Mesenchymal stem cell (in vitro differentiated cells and primary cell): ENCODE data around the gene TLE5.
A peak's percentile ranks its signal among the peaks of the same experiment; 100 is the strongest.

ENCODE experiments used
- DNase-seq: peaks from one replicate; pipeline ENCODE4 v3.0.0-alpha.2; 2013
- H2AFZ ChIP-seq: one replicate; pipeline ENCODE4 v1.6.1; 2013; ENCODE audit warnings: low read depth, mild to moderate bottlenecking, control low read depth, inconsistent platforms, low read length, moderate library complexity
- H2AK5ac ChIP-seq: 2 replicates; pipeline ENCODE4 v1.6.1; 2013; ENCODE audit warnings: low read length, moderate library complexity, mild to moderate bottlenecking, inconsistent platforms; ENCODE audit not compliant: severe bottlenecking
- H2BK120ac ChIP-seq: one replicate; pipeline ENCODE4 v1.6.1; 2013; ENCODE audit warnings: low read depth, mild to moderate bottlenecking, inconsistent platforms, low read length, moderate library complexity
- H2BK12ac ChIP-seq, 2 experiments: one replicate each; pipeline ENCODE4 v1.6.1; 2013; ENCODE audit warnings: inconsistent platforms in 2 of 2, low read length in 2 of 2, mild to moderate bottlenecking in 2 of 2, moderate library complexity in 2 of 2, control low read depth in 1 of 2
- H2BK15ac ChIP-seq: one replicate; pipeline ENCODE4 v1.6.1; 2013; ENCODE audit warnings: mild to moderate bottlenecking, low read depth, inconsistent platforms; ENCODE audit not compliant: poor library complexity, severe bottlenecking
- H2BK5ac ChIP-seq: 2 replicates; pipeline ENCODE4 v1.6.1; 2013; ENCODE audit warnings: low read depth, mild to moderate bottlenecking, low read length, control low read depth, inconsistent platforms; ENCODE audit not compliant: poor library complexity, severe bottlenecking
- H3K14ac ChIP-seq, 2 experiments: one replicate each; pipeline ENCODE4 v1.6.1; 2013; ENCODE audit warnings: inconsistent platforms in 2 of 2, low read length in 2 of 2, control low read depth in 1 of 2, mild to moderate bottlenecking in 1 of 2, moderate library complexity in 1 of 2
- H3K18ac ChIP-seq, 2 experiments: one replicate each; pipeline ENCODE4 v1.6.1; 2013; ENCODE audit warnings: inconsistent platforms in 2 of 2, low read length in 2 of 2, control low read depth in 1 of 2, low read depth in 1 of 2, mild to moderate bottlenecking in 1 of 2
- H3K23ac ChIP-seq, 2 experiments: one replicate each; pipeline ENCODE4 v1.6.1; 2013; ENCODE audit warnings: inconsistent platforms in 2 of 2, low read length in 2 of 2, mild to moderate bottlenecking in 2 of 2, moderate library complexity in 2 of 2, control low read depth in 1 of 2
- H3K27ac ChIP-seq: 2 replicates; pipeline ENCODE4 v1.5.1; 2013; ENCODE audit warnings: mild to moderate bottlenecking, moderate library complexity, low read length, control low read depth, inconsistent platforms; ENCODE audit not compliant: poor library complexity, severe bottlenecking
- H3K27me3 ChIP-seq, 2 experiments: 2 replicates each; pipeline versions ENCODE4 v1.6.1 to v1.7.0; 2013; ENCODE audit warnings: low read length in 2 of 2, mild to moderate bottlenecking in 2 of 2, moderate library complexity in 2 of 2, control low read depth in 1 of 2, inconsistent platforms in 1 of 2; ENCODE audit not compliant: control insufficient read depth in 1 of 2, insufficient read depth in 1 of 2
- H3K36me3 ChIP-seq, 2 experiments: 2 replicates each; pipeline versions ENCODE4 v1.6.1 to v1.7.0; 2013; ENCODE audit warnings: low read length in 2 of 2, control low read depth in 1 of 2, inconsistent platforms in 1 of 2, low read depth in 1 of 2, mild to moderate bottlenecking in 1 of 2; ENCODE audit not compliant: insufficient read depth in 2 of 2, control insufficient read depth in 1 of 2
- H3K4ac ChIP-seq, 2 experiments: one replicate each; pipeline ENCODE4 v1.6.1; 2013; ENCODE audit warnings: inconsistent platforms in 2 of 2, low read length in 2 of 2, mild to moderate bottlenecking in 2 of 2, moderate library complexity in 2 of 2, control low read depth in 1 of 2, low read depth in 1 of 2
- H3K4me1 ChIP-seq: 2 replicates; pipeline ENCODE4 v1.6.1; 2013; ENCODE audit warnings: low read depth, low read length, control low read depth; ENCODE audit not compliant: control insufficient read depth, insufficient read depth
- H3K4me2 ChIP-seq: 2 replicates; pipeline ENCODE4 v1.6.1; 2013; ENCODE audit warnings: low read length, mild to moderate bottlenecking, inconsistent platforms; ENCODE audit not compliant: poor library complexity, severe bottlenecking
- H3K4me3 ChIP-seq, 2 experiments: 2 replicates each; pipeline versions ENCODE4 v1.5.1 to v1.7.0; 2013; ENCODE audit warnings: low read length in 2 of 2, mild to moderate bottlenecking in 2 of 2, control low read depth in 1 of 2, low read depth in 1 of 2; ENCODE audit not compliant: insufficient read depth in 1 of 2
- H3K79me1 ChIP-seq: replicated peaks from 2 replicates; pipeline ENCODE4 v1.6.1; 2013; ENCODE audit warnings: mild to moderate bottlenecking, control low read depth, low read length, inconsistent platforms; ENCODE audit not compliant: poor library complexity, severe bottlenecking
- H3K9ac ChIP-seq: 2 replicates; pipeline ENCODE4 v1.7.0; 2013; ENCODE audit warnings: mild to moderate bottlenecking, low read length, moderate library complexity
- H3K9me3 ChIP-seq: 2 replicates; pipeline ENCODE4 v1.7.0; 2013; ENCODE audit warnings: mild to moderate bottlenecking, low read length; ENCODE audit not compliant: control insufficient read depth
- H4K8ac ChIP-seq: one replicate; pipeline ENCODE4 v1.6.1; 2013; ENCODE audit warnings: inconsistent platforms, mild to moderate bottlenecking, low read length, moderate library complexity
- H4K91ac ChIP-seq: one replicate; pipeline ENCODE4 v1.6.1; 2013; ENCODE audit warnings: mild to moderate bottlenecking, low read length, inconsistent platforms
- WGBS: methylation state at CpG from one replicate; pipeline ENCODE4 v1.1.7; 2013; ENCODE audit warnings: mixed read lengths; 5-methylcytosine and 5-hydroxymethylcytosine counted together

TLE5 gene

GRCh38 chr19:3109491-3109890 lies 47.2 kb upstream of the TLE5 start:
- H2AK5ac ChIP-seq: no peak overlapping the region

GRCh38 chr19:3108775-3109174 lies 46.5 kb upstream of the TLE5 start:
- no peak overlapping the region for H2BK15ac ChIP-seq

More at GRCh38 chr19:3109491-3109890, 47.2 kb upstream of the TLE5 start:
- no peak overlapping the region for H2AFZ ChIP-seq
- H3K4me2 ChIP-seq: no peak overlapping the region
- H3K18ac ChIP-seq: no peak overlapping the region
- no peak overlapping the region for H3K14ac ChIP-seq
- no peak overlapping the region for H2BK15ac ChIP-seq
- H4K8ac ChIP-seq: no peak overlapping the region
- no peak overlapping the region for H2BK12ac ChIP-seq
- H3K23ac ChIP-seq: no peak overlapping the region
- peaks cover 30% of the 10 kb centered on the region for H3K4me1 ChIP-seq
- peaks cover 37% of the 10 kb centered on the region for H3K79me1 ChIP-seq
- H3K4ac ChIP-seq: no peak overlapping the region
- no peak overlapping the region for H2BK120ac ChIP-seq
- no peaks in the 10 kb centered on the region for H3K9me3 ChIP-seq
- peaks cover 9 to 55% of the 10 kb centered on the region in 2 experiments for H3K36me3 ChIP-seq
- H3K27ac ChIP-seq: no peak overlapping the region
- no peak overlapping the region for H3K9ac ChIP-seq
- H2BK5ac ChIP-seq: no peak overlapping the region
- H3K4me3 ChIP-seq: no peak overlapping the region
- H4K91ac ChIP-seq: no peak overlapping the region
- no peak for DNase-seq
- WGBS: 96% methylated on average over 22 of the region's 22 CpGs
- no peaks in the 10 kb centered on the region for H3K27me3 ChIP-seq

GRCh38 chr19:3107658-3108057 lies 45.4 kb upstream of the TLE5 start:
- H4K91ac ChIP-seq: no peak overlapping the region
- H3K9ac ChIP-seq: no peak overlapping the region
- H3K4me3 ChIP-seq: no peak overlapping the region
- H3K27me3 ChIP-seq: no peaks in the 10 kb centered on the region
- H3K4ac ChIP-seq: no peak overlapping the region
- WGBS: 72% methylated on average over 2 of the region's 7 CpGs
- no peak overlapping the region for H2AK5ac ChIP-seq
- H2BK12ac ChIP-seq: no peak overlapping the region
- H3K14ac ChIP-seq: no peak overlapping the region
- H3K4me2 ChIP-seq: no peak overlapping the region
- DNase-seq: no peak
- H4K8ac ChIP-seq: no peak overlapping the region
- H2BK15ac ChIP-seq: no peak overlapping the region
- peaks cover 41% of the 10 kb centered on the region for H3K4me1 ChIP-seq
- H3K23ac ChIP-seq: no peak overlapping the region
- H3K79me1 ChIP-seq: peaks cover 30% of the 10 kb centered on the region
- H3K18ac ChIP-seq: no peak overlapping the region
- peaks cover 9 to 39% of the 10 kb centered on the region in 2 experiments for H3K36me3 ChIP-seq
- no peak overlapping the region for H2BK120ac ChIP-seq
- no peak overlapping the region for H3K27ac ChIP-seq
- no peaks in the 10 kb centered on the region for H3K9me3 ChIP-seq
- no peak overlapping the region for H2BK5ac ChIP-seq
- H2AFZ ChIP-seq: no peak overlapping the region

More at GRCh38 chr19:3108775-3109174, 46.5 kb upstream of the TLE5 start:
- H3K9me3 ChIP-seq: no peaks in the 10 kb centered on the region
- no peak overlapping the region for H2BK120ac ChIP-seq
- H2AK5ac ChIP-seq: no peak overlapping the region
- H3K18ac ChIP-seq: no peak overlapping the region
- H3K14ac ChIP-seq: no peak overlapping the region
- no peak overlapping the region for H2AFZ ChIP-seq
- peaks cover 37% of the 10 kb centered on the region for H3K4me1 ChIP-seq
- H3K4me2 ChIP-seq: no peak overlapping the region
- H3K79me1 ChIP-seq: peaks cover 34% of the 10 kb centered on the region
- H3K4ac ChIP-seq: no peak overlapping the region
- H4K91ac ChIP-seq: no peak overlapping the region
- no peak overlapping the region for H4K8ac ChIP-seq
- H3K27me3 ChIP-seq: no peaks in the 10 kb centered on the region
- no peak overlapping the region for H2BK5ac ChIP-seq
- H3K4me3 ChIP-seq: no peak overlapping the region
- WGBS: 21% methylated on average over 5 of the region's 5 CpGs
- DNase-seq: peak; percentile 69
- H3K27ac ChIP-seq: no peak overlapping the region
- H3K23ac ChIP-seq: no peak overlapping the region
- H2BK12ac ChIP-seq: no peak overlapping the region
- peaks cover 9 to 48% of the 10 kb centered on the region in 2 experiments for H3K36me3 ChIP-seq
- H3K9ac ChIP-seq: no peak overlapping the region

- H3K36me3 ChIP-seq: peaks cover 5 to 37% of the 10 kb centered on the region in 2 experiments
- H3K23ac ChIP-seq: no peak overlapping the region
- no peaks in the 10 kb centered on the region for H3K9me3 ChIP-seq
- H3K4me2 ChIP-seq: no peak overlapping the region
- 96% methylated on average over 17 of the region's 17 CpGs for WGBS
- no peak overlapping the region for H3K27ac ChIP-seq
- H2BK120ac ChIP-seq: no peak overlapping the region
- H3K27me3 ChIP-seq: no peaks in the 10 kb centered on the region
- H2BK12ac ChIP-seq: no peak overlapping the region
- H3K14ac ChIP-seq: no peak overlapping the region
- no peak overlapping the region for H2AFZ ChIP-seq
- H2BK5ac ChIP-seq: no peak overlapping the region
- H3K4me1 ChIP-seq: peaks cover 41% of the 10 kb centered on the region
- no peak overlapping the region for H3K9ac ChIP-seq
- no peak overlapping the region for H3K4ac ChIP-seq
- DNase-seq: no peak
- no peak overlapping the region for H4K8ac ChIP-seq
- H2BK15ac ChIP-seq: peak overlapping the region; percentile 62
- H4K91ac ChIP-seq: peak overlapping the region; percentile 4
- no peak overlapping the region for H3K4me3 ChIP-seq
- H3K79me1 ChIP-seq: peaks cover 26% of the 10 kb centered on the region
- no peak overlapping the region for H2AK5ac ChIP-seq
- no peak overlapping the region for H3K18ac ChIP-seq
These were observed 44.3 kb upstream of the TLE5 start for GRCh38 chr19:3106509-3107141.
